SK-N-SH (cell line): ENCODE measurements around the gene MEGF10. TPM values are rescaled to one million over a fixed set of nuclear protein-coding genes. Genes with fewer than 3 reads are reported as not detected.

Source experiments
- CTCF ChIA-PET: fragments of 300-600, 350-600 bp; formaldehyde crosslinking; extraction: SDS; loops from one replicate; lab custom pipeline; 2021; lab: Yijun Ruan, JAX
- POLR2A ChIA-PET: fragments of 350-600 bp; sonication (Branson Sonifier 250); formaldehyde crosslinking; extraction: SDS; loops from one replicate; lab custom pipeline; 2020; ENCODE audit warnings: antibody characterized with exemption, inconsistent platforms; lab: Yijun Ruan, JAX
- DNase-seq: peaks from one replicate; pipeline ENCODE4 v3.0.0; 2012
- H2AFZ ChIP-seq: fragments of 200-600 bp; sonication (generic); 2 replicates; pipeline ENCODE4 v1.8.1; 2016; ENCODE audit warnings: antibody characterized with exemption, mild to moderate bottlenecking, low read depth
- H3F3A ChIP-seq: fragments of 200-600 bp; sonication (generic); replicated peaks from 2 replicates; pipeline ENCODE3; 2016; ENCODE audit warnings: antibody characterized with exemption, mild to moderate bottlenecking; ENCODE audit not compliant: insufficient read depth
- H3K27ac ChIP-seq, 2 experiments: fragments of 200-500 bp in 1 of 2; fragments of 200-600 bp in 1 of 2; sonication (Bioruptor generic) in 1 of 2; sonication (generic), shearing (Covaris generic) in 1 of 2; 2 replicates each; pipeline versions ENCODE4 v1.5.1 to v1.6.1; 2014 to 2016; ENCODE audit warnings: low read depth in 2 of 2, inconsistent platforms in 1 of 2, low read length in 1 of 2, mild to moderate bottlenecking in 1 of 2, mixed read lengths in 1 of 2
- H3K27me3 ChIP-seq: fragments of 200-600 bp; sonication (generic), shearing (Covaris generic); 2 replicates; pipeline ENCODE4 v1.6.1; 2016; ENCODE audit warnings: mixed run types; ENCODE audit not compliant: insufficient read depth
- H3K36me3 ChIP-seq, 2 experiments: fragments of 200-500 bp in 1 of 2; fragments of 200-600 bp in 1 of 2; sonication (Bioruptor generic) in 1 of 2; sonication (generic) in 1 of 2; replicated peaks in 1 of 2; 2 replicates each; pipeline versions ENCODE3 to v1.5.1; 2014 to 2016; ENCODE audit warnings: low read length in 1 of 2, mild to moderate bottlenecking in 1 of 2; ENCODE audit not compliant: insufficient read depth in 2 of 2, control insufficient read depth in 1 of 2
- H3K4me1 ChIP-seq, 2 experiments: fragments of 200-500 bp in 1 of 2; fragments of 200-600 bp in 1 of 2; sonication (Bioruptor generic) in 1 of 2; sonication (generic), shearing (Covaris generic) in 1 of 2; 2 replicates each; pipeline versions ENCODE4 v1.5.1 to v1.6.1; 2014 to 2016; ENCODE audit warnings: low read depth in 1 of 2, low read length in 1 of 2, mixed run types in 1 of 2; ENCODE audit not compliant: insufficient read depth in 2 of 2, control insufficient read depth in 1 of 2
- H3K4me2 ChIP-seq: fragments of 200-600 bp; sonication (generic), shearing (Covaris generic); 2 replicates; pipeline ENCODE4 v1.6.1; 2017; ENCODE audit warnings: mixed run types
- H3K4me3 ChIP-seq, 2 experiments: fragments of 200-500 bp in 1 of 2; fragments of 200-600 bp in 1 of 2; sonication (Bioruptor generic) in 1 of 2; sonication (generic), shearing (Covaris generic) in 1 of 2; 2 replicates each; pipeline versions ENCODE4 v1.5.1 to v1.8.1; 2014 to 2016; ENCODE audit warnings: low read depth in 2 of 2, inconsistent platforms in 1 of 2, low read length in 1 of 2, mild to moderate bottlenecking in 1 of 2, mixed read lengths in 1 of 2, moderate library complexity in 1 of 2
- H3K79me2 ChIP-seq: fragments of 200-600 bp; sonication (generic); 2 replicates; pipeline ENCODE4 v1.8.1; 2017; ENCODE audit warnings: mild to moderate bottlenecking; ENCODE audit not compliant: insufficient read depth
- H3K9ac ChIP-seq: fragments of 200-600 bp; sonication (generic); 2 replicates; pipeline ENCODE4 v1.6.1; 2017; ENCODE audit warnings: mixed run types
- H3K9me2 ChIP-seq: fragments of 200-600 bp; sonication (generic); 2 replicates; pipeline ENCODE4 v1.6.1; 2017; ENCODE audit warnings: mixed run types
- H3K9me3 ChIP-seq: fragments of 200-600 bp; sonication (generic); 2 replicates; pipeline ENCODE4 v1.6.1; 2017; ENCODE audit warnings: mixed run types, mild to moderate bottlenecking, moderate library complexity
- H4K20me1 ChIP-seq: fragments of 200-600 bp; sonication (generic); 2 replicates; pipeline ENCODE4 v1.6.1; 2017; ENCODE audit warnings: mild to moderate bottlenecking, mixed run types; ENCODE audit not compliant: insufficient read depth
- CTCF ChIP-seq: fragments of 200-600 bp; sonication (generic); IDR thresholded peaks from 2 replicates; pipeline ENCODE4 v1.6.1; 2017; ENCODE audit warnings: antibody characterized with exemption, mild to moderate bottlenecking, moderate library complexity
- ELF1 ChIP-seq: IDR thresholded peaks from 2 replicates; pipeline ENCODE4 v1.4.0; 2012
- EZH2phosphoT487 ChIP-seq: fragments of 200-600 bp; sonication (generic); IDR thresholded peaks from 2 replicates; pipeline ENCODE4 v1.6.1; 2017; ENCODE audit warnings: low read depth, mixed run types, mild to moderate bottlenecking, antibody characterized with exemption, moderate library complexity, borderline replicate concordance
- FOSL2 ChIP-seq: IDR thresholded peaks from 2 replicates; pipeline ENCODE4 v1.4.0; 2012; ENCODE audit warnings: low read depth, mild to moderate bottlenecking, moderate library complexity, borderline replicate concordance
- FOXM1 ChIP-seq: IDR thresholded peaks from 2 replicates; pipeline ENCODE4 v1.4.0; 2012; ENCODE audit warnings: low read depth, mild to moderate bottlenecking
- GABPA ChIP-seq: IDR thresholded peaks from 2 replicates; pipeline ENCODE4 v1.4.0; 2012; ENCODE audit warnings: low read depth, mild to moderate bottlenecking
- JUND ChIP-seq: IDR thresholded peaks from 2 replicates; pipeline ENCODE4 v1.4.0; 2012
- MAX ChIP-seq: IDR thresholded peaks from 2 replicates; pipeline ENCODE4 v1.4.0; 2012; ENCODE audit warnings: low read depth
- MEF2A ChIP-seq: IDR thresholded peaks from 2 replicates; pipeline ENCODE4 v1.4.0; 2012; ENCODE audit warnings: low read depth, borderline replicate concordance
- MXI1 ChIP-seq: IDR thresholded peaks from 2 replicates; pipeline ENCODE4 v1.6.1; 2012; ENCODE audit warnings: mild to moderate bottlenecking, low read depth, low read length, improper control_type of control experiment
- NRF1 ChIP-seq: IDR thresholded peaks from 2 replicates; pipeline ENCODE4 v1.6.1; 2012; ENCODE audit warnings: low read depth, mild to moderate bottlenecking, low read length
- PBX3 ChIP-seq: IDR thresholded peaks from 2 replicates; pipeline ENCODE4; 2012
- POLR2AphosphoS5 ChIP-seq: IDR thresholded peaks from 2 replicates; pipeline ENCODE4 v1.6.1; 2012; ENCODE audit warnings: low read depth, low read length
- RAD21 ChIP-seq: IDR thresholded peaks from 2 replicates; pipeline ENCODE4 v1.6.1; 2012; ENCODE audit warnings: mild to moderate bottlenecking, low read length
- RCOR1 ChIP-seq: fragments of 150-350 bp; IDR thresholded peaks from 2 replicates; pipeline ENCODE4 v1.6.1; 2017; ENCODE audit warnings: antibody characterized with exemption, low read length
- REST ChIP-seq: IDR thresholded peaks from 2 replicates; pipeline ENCODE4 v1.6.1; 2012; ENCODE audit warnings: mild to moderate bottlenecking, low read depth, low read length, moderate library complexity
- SMC3 ChIP-seq: IDR thresholded peaks from 2 replicates; pipeline ENCODE4 v1.6.1; 2012; ENCODE audit warnings: low read depth, low read length, improper control_type of control experiment
- TCF12 ChIP-seq: IDR thresholded peaks from 2 replicates; pipeline ENCODE4 v1.4.0; 2012
- USF1 ChIP-seq: IDR thresholded peaks from 2 replicates; pipeline ENCODE4 v1.4.0; 2012; ENCODE audit warnings: low read depth, borderline replicate concordance
- WGBS: methylation state at CpG from one replicate; pipeline ENCODE4 v1.1.6; 2017; ENCODE audit warnings: low lambda C conversion rate; 5-methylcytosine and 5-hydroxymethylcytosine counted together
- polyA plus RNA-seq, 3 experiments: library from polyadenylated mRNA; depleted of rRNA; stranded (reverse); fragments of >200 nt; gene quantifications; 2 replicates each; pipeline ENCODE4 v1.2.3, GENCODE V29; 2012

MEGF10 gene
- polyA plus RNA-seq, 1 of the 3 experiments (the other 2 are of a cell fraction): 1.1 TPM

GRCh38 chr5:127433526-127433925 is 142.9 kb downstream of the MEGF10 start:
- no peaks in the 10 kb centered on the region for H3K4me1 ChIP-seq
- no peaks in the 10 kb centered on the region for H3K36me3 ChIP-seq
- H2AFZ ChIP-seq: no peak overlapping the region
- no peaks in the 10 kb centered on the region for H4K20me1 ChIP-seq
- H3K79me2 ChIP-seq: no peaks in the 10 kb centered on the region
- H3K9ac ChIP-seq: no peak overlapping the region
- ChIA-PET CTCF (interaction anchor here (1.6 kb wide), 1 partner anchor 21 kb away, joined by 4 read pairs; no protein-coding TSS in a partner anchor), POLR2A (no interaction called here)
- H3K4me3 ChIP-seq: no peak overlapping the region
- H3F3A ChIP-seq: no peaks in the 10 kb centered on the region
- 75% methylated on average over 2 of the region's 2 CpGs for WGBS
- TF ChIP-seq MXI1: no peak
- TF ChIP-seq FOXM1: no peak
- TF ChIP-seq MAX: no peak
- TF ChIP-seq RCOR1: no peak
- no peak for TF ChIP-seq GABPA
- TF ChIP-seq ELF1: no peak
- no peak for TF ChIP-seq FOSL2
- no peak for TF ChIP-seq MEF2A
- no peak for TF ChIP-seq TCF12
- no peak for TF ChIP-seq JUND
- no peak for TF ChIP-seq PBX3
- no peak for TF ChIP-seq REST
- no peak for TF ChIP-seq USF1
- no peak for TF ChIP-seq RAD21
- TF ChIP-seq NRF1: no peak
- TF ChIP-seq POLR2AphosphoS5: no peak
- TF ChIP-seq SMC3: no peak
- TF ChIP-seq EZH2phosphoT487: no peak
- TF ChIP-seq CTCF: no peak
- no peak overlapping the region for H3K4me2 ChIP-seq
- no peak for DNase-seq
- H3K27me3 ChIP-seq: no peaks in the 10 kb centered on the region
- H3K27ac ChIP-seq: no peak overlapping the region
- H3K9me2 ChIP-seq: no peaks in the 10 kb centered on the region
- H3K9me3 ChIP-seq: no peaks in the 10 kb centered on the region
